HG03066 (cell line): ENCODE data around the gene GSTCD.
"Not testable (repeated sequence)": the region's sequence is repeated elsewhere in the genome, so short reads cannot be mapped to it uniquely, and the experiment has no call there.

Experiments
- ATAC-seq: cut with Tn5 transposase; IDR thresholded peaks from one replicate; pipeline ENCODE4 v1.9.1; 2021; ENCODE audit warnings: low read depth; ENCODE audit not compliant: unreplicated experiment

Gene GSTCD

GRCh38 chr4:105714932-105715331 is 6.3 kb downstream of the GSTCD start:
- no peak for ATAC-seq

DNA sequence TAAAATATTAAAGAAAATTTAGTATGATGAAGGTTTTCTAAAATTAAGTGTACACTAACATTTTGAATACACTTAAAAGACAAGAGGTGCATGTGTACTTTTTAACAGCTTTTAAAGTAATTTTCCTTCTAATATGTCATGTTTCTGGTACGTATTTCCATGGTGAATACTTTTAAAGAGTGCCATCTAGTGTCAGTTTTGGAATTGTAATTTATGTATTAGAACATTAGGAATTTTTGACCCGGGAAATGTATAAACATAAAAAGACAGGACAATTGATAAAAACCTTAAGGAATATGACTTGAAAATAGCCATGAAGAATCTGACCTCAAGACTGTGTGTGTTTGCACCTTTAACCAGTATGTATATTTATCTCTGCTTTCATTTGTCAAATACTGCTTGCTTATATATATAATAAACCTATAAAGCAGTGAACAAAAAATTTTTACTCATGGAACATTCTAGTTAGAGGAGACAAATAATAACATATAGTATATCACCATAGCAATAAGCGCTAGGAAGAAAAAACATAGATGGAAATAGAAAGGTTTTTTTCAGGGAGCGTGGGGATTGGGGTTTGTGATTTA is 7.2 kb downstream of the GSTCD start:
- no peak for ATAC-seq

- no peak for ATAC-seq
These were observed 10.6 kb downstream of the GSTCD start for GRCh38 chr4:105719204-105719603.

- ATAC-seq, result no peak
These were observed 17.0 kb downstream of the GSTCD start for GRCh38 chr4:105725623-105726022.

DNA sequence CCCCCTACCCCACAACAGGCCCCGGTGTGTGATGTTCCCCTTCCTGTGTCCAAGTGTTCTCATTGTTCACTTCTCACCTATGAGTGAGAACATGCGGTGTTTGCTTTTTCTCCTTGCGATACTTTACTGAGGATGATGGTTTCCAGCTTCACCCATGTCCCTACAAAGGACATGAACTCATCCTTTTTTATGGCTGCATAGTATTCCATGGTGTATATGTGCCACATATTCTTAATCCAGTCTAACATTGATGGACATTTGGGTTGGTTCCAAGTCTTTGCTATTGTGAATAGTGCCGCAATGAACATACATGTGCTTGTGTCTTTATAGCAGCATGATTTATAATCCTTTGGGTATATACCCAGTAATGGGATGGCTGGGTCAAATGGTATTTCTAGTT is 21.3 kb downstream of the GSTCD start:
- not testable (repeated sequence) for ATAC-seq

- not testable (repeated sequence) for ATAC-seq
These were observed 26.6 kb downstream of the GSTCD start for GRCh38 chr4:105735217-105735616.

DNA sequence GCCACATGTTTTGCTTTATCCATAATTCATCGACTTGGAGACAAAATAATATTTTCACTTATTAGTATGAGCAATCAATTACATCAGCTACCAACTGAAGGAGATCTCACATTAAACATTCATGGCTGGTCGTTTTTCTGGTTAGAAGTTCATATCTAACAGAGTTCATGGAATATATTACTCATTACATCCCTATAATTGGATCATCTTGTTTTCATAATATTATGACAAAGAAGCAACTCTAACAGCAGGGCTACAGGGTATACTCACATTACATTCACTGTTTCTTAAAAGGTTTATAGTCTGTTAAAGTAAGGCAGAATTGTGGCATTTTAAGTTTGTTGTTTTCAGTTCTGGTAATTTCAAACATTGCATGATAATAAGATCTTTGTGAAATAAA is 33.0 kb downstream of the GSTCD start:
- no peak for ATAC-seq

GRCh38 chr4:105748222-105748621 is 39.6 kb downstream of the GSTCD start:
- no peak for ATAC-seq

- ATAC-seq, result no peak
These were observed 43.2 kb downstream of the GSTCD start for GRCh38 chr4:105751718-105752299.

GRCh38 chr4:105753361-105753760 is 44.8 kb downstream of the GSTCD start:
- no peak for ATAC-seq

DNA sequence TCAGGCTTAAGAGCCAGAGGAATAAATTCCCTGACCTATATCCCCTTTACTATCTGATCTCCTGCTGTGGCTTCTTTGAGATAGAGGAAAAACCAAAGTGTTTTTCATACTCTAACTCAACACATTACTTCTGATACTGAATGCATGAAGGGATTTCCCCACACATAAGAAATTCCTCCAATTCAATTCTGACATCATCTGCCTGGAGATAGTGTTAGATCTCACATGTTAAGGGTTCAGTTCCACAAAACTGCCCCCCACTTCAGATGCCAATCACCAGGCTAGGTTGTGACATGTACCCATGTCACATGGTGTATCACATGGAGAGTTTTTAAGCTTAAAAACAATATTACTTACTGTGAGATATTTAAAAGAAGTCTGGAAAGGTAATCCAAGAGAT is 46.8 kb downstream of the GSTCD start:
- no peak for ATAC-seq

DNA sequence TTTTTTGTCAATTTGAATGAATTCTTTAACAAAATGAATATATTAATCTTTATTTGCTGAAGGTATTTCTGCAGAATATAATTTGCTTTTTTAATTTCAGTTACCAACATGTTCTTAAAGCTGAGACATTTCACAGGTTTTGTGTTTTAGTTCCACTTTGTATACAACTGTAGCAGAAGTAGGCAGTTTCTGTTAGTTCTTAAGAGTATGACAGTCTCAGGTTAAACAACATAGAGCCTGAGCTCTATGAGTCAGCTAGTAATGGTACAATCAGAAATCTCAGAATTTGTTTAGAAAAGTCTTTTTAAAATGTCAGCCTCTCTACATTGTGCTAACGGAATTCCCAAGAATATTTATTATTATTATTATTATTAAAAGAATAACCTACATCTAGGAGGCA is 50.4 kb downstream of the GSTCD start:
- no peak for ATAC-seq

DNA sequence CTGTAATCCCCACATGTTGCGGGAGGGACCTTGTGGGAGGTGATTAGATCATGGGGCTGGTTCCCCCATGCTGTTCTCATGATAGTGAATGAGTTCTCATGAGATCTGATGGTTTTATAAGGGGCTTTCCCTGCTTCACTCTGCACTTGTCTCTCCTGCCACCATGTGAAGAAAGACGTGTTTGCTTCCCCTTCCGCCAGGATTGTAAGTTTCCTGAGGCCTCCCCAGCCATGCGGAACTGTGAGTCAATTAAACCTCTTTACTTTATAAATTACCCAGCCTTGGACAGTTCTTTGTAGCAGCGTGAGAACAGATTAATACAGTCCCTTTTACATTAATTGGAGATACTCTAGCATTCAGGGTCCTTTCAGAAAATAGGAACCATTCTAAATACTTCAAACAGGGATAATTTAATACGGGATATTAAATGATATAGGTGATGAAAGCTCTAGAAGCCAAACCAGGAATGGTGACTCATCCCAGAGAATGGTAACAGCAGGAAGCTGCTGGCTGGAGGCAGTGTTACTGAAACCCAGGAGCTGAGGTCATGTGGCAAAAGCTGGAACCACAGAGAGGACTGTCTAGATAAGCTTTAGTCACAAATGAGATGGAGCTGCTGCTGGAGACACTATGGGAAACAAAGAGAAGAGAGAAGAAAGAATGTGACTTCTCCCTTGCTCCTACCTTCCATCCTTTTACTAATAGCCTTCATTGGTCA is 57.3 kb downstream of the GSTCD start:
- no peak for ATAC-seq

DNA sequence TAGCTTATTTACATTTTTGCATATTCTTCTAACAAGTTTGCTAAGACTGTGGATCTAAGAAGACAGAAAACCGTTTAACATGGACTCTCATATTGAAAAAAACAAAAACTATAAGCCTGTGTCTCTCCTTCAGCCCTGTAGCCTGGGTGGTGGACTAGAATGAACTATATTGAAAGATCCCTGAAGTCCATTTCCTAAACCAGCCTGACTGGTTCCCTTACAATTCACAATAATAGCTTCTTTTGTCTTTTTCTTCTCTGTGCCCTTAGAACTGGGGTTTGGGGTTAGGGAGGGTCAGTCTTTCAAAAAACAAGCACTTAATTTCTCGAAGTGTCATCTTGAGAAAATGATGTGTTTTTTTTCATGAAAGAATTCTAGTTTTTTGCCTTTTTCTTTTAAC is 59.0 kb downstream of the GSTCD start:
- ATAC-seq, result no peak

GRCh38 chr4:105770524-105770923 is 61.9 kb downstream of the GSTCD start:
- ATAC-seq, result not testable (repeated sequence)

GRCh38 chr4:105772065-105772464 is 63.5 kb downstream of the GSTCD start:
- not testable (repeated sequence) for ATAC-seq

DNA sequence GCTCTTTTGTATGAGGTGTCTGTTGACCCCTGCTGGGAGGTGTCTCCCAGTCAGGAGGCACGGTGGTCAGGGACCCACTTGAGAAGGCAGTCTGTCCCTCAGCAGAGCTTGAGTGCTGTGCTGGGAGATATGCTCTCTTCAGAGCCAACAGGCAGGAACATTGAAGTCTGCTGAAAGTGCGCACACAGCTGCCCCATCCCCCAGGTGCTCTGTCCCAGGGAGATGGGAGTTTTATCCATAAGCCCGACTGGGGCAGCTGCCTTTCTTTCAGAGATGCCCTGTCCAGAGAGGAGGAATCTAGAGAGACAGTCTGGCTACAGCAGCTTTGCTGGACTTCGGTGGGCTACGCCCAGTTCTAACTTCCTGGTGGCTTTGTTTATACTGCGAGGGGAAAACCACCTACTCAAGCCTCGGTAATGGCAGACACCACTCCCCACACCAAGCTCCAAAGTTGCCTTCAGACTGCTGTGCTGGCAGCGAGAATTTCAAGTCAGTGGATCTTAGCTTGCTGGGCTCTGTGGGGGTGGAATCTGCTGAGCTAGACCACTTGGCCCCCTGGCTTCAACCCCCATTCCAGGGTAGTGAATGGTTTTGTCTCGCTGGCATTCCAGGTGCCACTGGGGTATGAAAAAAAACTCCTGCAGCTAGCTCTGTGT is 67.3 kb downstream of the GSTCD start:
- ATAC-seq, result not testable (repeated sequence)

DNA sequence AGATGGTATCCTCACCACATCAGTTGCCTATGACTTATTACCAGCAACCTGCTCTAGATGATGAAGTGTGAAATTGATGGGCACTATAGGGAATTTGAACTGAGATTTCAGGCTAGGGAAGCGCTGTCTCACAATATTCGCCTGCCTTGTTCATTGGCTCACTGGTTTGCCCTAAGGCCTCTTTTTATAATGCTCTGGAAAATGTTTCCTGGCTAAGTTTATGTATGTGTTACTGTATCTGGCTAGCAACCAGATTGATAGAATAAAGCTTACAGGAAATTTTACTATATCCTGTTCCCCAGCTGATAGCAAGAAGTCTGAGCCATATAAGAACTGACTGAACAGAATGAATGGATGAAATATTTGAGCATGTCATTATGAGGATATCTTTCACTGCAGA is 71.6 kb downstream of the GSTCD start:
- no peak for ATAC-seq

- ATAC-seq, result no peak
These were observed 76.2 kb downstream of the GSTCD start for GRCh38 chr4:105784761-105785160.

DNA sequence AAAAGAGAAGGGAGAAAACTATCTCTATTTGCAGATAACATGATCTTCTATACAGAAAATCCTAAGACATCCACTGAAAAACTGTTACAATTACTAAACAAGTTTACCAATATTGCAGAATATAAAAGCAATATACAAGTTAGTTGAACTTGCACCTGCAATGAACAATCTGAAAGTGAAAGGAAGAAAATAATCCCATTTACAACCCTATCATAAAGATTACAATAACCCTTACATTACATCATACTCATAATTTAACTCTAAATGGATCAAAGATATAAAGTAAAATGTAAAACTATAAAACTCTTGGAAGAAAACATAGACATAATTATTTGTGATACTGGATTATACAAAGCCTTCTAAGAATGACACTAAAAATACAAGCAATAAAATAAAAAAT is 77.2 kb downstream of the GSTCD start:
- no peak for ATAC-seq

- no peak for ATAC-seq
These were observed 78.2 kb downstream of the GSTCD start for GRCh38 chr4:105786748-105787147.

GRCh38 chr4:105797225-105797624 is 88.6 kb downstream of the GSTCD start:
- ATAC-seq, result no peak
